Nucleus accumbens (tissue), 56 donors: ENCODE results near the gene FRYL.
A peak's percentile ranks its signal among the peaks of the same experiment; 100 is the strongest.
"Not testable (repeated sequence)": the region's sequence is repeated elsewhere in the genome, so short reads cannot be mapped to it uniquely, and the experiment has no call there.

Experiments
- DNase-seq, 56 donors: peaks; one replicate each; lab custom pipeline; 2025; lab: John Stamatoyannopoulos, UW

The FRYL gene

DNA sequence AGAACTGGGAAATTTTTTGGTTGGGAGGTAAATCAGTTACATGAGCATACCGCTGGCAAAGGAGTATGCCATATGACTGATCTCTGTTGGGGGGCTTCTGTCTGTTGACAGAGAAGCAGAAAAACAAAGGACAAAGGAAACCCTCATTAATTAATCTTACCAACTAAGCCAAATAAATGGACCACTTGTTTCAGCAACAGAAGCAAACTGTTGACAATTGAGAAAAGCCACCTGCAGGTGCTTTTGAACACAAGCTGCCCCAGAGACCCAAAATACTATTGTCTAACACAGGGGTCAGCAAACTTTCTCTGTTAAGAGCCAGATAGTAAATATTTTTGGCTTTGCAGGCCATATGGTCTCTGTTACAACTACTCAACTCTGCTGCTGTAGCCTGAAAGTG, 7.0 kb upstream of the FRYL start:
- peak in 32 of 56 donors; percentile 4 to 60 (median 24) for DNase-seq

GRCh38 chr4:48786549-48786948, 6.5 kb upstream of the FRYL start:
- no peak for DNase-seq

- no peak for DNase-seq
Measured at GRCh38 chr4:48785302-48785701, 5.2 kb upstream of the FRYL start.

DNA sequence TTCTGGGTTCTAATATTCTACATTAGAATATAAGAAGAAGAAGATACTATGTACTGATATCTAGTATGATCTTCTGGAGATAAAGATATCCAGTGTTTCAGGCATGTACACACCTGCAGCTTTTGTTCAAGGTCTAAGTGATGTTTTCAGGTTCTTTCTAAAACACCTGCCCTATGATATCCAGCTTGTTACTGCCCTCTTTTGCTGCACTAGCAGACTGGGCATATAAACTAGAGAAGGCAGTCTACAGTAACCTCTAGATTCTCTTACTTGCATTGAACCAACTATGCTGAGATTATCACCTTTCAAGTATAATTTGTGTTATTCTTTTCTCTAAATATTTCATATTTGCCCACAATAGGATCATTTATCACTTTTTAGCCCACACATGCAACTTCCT, 1.9 kb upstream of the FRYL start:
- DNase-seq: no peak

GRCh38 chr4:48780865-48781214, 761 bp upstream of the FRYL start:
- peak in 10 of 56 donors; percentile 26 to 61 (median 47) for DNase-seq

DNA sequence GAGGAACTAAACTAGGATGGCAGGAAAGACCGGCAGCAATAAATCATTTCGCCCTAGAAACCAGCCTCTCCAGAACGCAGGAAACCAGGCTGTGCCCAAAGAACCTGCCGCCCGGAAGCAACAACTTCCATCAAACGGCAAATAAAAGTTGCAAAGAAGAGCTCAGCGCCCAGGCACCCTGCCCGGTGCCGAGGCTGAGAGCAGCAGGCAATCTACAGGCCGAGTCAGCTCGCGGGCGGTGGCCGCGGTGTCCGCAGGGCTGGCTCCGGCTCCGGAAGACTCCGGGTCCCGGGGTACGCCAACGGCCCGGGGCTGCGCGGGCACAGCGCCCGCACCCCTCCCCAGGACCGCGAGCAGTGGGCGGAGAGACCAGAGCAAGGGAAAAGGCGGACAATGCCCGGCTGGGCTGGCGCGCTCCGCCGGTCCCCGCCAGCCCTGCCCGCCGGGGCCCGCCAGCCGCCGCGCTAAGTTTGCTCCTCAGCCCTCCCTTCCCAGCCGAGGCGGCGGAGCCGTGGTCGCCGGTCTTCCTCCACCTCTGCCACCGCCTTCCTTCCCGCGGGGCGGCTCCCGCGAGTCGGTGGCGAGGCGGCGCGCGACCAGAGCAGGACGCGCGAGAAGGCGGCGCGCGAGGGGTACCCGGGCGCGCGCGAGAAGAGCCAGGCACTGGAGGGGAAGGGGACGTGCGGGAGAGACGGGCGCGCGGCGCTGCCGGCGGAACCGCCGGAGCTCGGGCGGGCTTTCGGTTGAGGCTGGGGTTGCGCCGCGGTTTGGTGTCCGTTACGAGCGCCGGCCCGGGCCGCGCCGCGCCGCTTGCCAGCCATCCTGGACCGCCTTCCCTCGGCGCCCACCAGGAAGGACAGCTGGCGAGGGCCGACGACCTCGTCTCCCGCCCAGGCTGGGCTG, 733 bp downstream of the FRYL start:
- peak in 53 of 56 donors; percentile 13 to 78 (median 59) for DNase-seq

DNA sequence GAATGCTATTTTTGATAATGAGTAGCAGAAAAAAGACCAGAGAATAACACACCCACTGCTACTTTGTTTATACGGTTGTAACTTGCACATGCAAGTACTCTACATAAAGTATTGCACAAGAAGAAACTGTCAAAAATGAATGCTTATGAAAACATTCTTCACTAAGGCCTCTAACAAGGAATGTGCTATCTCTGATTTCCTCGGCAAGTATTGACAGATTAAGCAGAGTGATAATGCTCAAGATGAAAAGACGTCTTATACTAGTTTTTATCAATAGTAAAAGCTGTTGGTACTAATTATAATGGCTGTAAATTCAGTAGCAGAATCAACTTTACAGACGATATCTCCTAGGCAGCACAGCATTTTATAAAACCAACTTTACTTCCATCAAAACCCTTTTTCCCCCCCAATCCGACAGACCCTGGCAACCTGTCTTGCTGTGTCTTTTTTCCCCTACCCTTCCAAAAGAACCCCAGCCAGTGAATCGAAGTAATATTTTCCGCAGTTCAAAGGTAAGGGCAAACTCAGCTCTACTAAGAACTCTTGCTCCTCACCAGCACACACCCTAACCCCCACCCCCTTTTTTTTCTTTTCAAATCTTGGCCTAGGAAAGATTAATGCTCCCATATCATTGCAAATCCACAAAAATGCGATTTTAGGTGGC, 1.5 kb downstream of the FRYL start:
- DNase-seq: no peak

GRCh38 chr4:48777739-48778138, 2.3 kb downstream of the FRYL start:
- DNase-seq: no peak

DNA sequence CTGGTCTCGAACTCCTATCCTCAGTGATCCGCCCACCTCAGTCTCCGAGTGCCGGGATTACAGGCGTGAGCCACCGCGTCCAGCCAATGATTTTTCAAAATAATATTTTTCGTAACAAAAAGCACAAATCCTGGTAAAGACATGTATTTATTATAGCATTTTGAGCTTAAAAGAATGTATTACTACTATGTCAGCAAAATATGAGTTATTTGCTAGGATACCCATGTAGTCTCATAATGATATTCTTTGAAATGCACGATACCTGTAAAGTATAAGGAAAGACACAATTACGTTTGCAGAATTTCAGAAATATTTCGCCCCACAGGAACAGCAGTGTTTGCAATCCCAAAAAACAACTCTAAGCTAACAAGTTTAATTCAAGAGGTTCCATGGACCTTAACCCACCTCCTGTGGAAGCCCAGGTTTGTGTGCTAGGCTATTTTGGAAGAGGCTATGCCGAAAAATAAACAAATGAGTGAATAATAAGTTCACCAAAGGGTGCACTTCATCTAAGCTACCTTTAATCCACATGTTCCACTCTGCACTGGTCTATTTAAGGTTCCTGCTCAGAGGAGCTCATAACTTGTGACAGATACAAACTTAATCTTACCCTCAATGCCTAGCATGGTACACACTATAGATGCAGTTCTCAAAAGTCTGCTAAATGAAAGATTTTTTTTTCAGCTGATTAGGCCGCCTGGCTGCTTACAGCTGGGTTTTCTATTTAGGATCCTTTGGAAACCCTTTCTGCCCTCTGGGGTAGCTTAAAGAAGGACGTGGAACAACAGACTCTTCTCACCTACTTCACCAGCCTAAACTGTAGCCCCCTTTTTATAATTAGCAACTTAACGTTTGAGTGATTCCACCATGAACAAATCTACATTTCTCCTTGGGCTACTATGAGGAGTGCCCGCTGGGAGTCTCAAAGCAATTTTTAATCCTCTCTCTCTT, 5.0 kb downstream of the FRYL start:
- no peak for DNase-seq

DNA sequence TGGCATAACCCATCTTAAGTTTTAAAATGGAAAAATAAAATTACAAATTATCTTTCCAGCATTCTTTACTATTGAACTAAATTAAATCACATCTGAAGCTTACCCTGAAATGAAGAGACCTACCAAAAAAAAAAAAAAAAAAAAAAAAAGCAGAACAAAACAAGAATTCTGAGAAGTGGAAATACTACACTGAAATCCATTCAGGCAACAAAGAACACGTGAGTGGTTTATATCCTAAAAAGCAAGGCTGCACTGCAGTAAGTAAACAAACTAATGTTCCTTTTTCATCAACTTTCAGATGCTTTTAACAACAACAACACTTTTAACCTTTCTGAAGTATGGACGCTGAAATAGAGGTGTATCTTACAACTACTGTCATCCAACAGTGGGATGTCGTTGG, 7.5 kb downstream of the FRYL start:
- DNase-seq: no peak

DNA sequence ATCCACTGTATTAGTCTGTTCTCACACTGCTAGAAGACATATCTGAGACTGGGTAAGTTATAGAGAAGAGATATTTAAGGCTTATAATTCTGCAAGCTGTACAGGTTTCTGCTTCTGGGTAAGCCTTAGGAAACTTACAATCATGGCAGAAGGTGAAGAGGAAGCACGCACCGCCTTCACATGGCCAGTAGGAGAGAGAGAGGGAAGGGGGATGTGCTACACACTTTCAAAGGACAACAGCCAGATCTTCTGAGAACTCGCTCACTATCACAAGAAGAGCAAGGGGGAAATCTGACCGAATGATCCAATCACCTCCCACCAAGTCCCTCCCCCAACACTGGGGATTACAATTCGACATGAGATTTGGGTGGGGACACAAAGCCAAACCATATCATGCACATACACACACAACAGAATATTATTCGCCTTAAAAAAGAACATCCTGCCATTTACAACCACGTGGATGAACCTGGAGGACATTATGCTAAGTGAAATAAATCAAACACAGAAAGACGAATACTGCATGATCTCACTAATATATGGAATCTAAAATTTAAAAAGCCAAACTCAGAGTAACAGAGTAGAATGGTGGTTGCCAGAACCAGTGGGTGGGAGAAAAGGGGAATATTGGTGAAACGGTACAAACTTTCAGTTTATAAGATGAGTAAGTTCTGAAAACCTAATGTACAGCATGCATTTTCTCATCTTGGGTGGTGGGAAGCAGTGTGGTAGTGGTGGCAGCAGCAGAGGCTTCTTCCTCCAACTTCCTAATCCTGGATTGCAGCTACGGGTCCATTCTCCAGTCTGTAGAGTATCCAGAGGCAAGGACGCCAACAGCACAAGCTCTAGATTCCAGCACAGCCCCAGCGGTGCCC, 12.8 kb downstream of the FRYL start:
- DNase-seq: no peak

GRCh38 chr4:48766131-48766792, 13.8 kb downstream of the FRYL start:
- no peak for DNase-seq

DNA sequence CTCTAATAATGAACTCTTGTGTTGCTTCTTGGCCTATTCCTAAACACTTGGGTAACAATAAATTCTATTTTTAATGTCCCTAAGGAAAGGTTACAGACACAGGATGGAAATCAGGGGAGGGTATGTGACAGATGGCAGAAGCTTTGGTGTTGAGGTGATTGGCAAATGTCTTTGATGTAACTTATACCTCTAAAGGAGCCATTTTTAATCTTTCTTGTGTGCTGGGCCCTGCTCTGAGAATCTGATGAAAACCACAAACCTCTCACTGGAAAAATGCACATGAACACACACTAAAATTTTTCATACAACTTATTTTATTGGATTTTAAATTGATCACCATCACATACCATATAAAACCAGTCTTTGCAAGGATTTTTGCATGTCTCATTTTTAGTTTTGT, 17.7 kb downstream of the FRYL start:
- no peak for DNase-seq

GRCh38 chr4:48761286-48761685, 18.8 kb downstream of the FRYL start:
- DNase-seq: no peak

- DNase-seq: not testable (repeated sequence)
Measured at GRCh38 chr4:48758703-48759102, 21.4 kb downstream of the FRYL start.

GRCh38 chr4:48756689-48757220, 23.3 kb downstream of the FRYL start:
- no peak for DNase-seq

DNA sequence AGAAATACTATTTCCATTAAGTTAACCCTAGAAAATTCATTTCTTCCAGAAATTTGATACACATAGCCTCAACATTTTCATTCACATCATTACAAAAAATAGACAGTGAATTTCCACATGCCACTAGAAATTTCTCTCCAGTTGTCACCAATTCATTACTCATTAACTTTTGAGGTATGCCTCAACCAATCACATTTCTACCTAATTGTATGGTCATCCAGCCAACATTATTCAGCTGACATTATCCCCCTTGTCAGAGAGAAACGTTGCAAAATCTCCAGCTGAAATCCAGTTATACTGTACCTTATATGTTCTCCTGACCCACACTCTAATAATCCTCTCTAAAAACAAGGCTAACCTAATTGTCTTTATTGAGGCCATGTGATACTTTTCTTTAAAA, 24.8 kb downstream of the FRYL start:
- no peak for DNase-seq

GRCh38 chr4:48753159-48753558, 26.9 kb downstream of the FRYL start:
- no peak for DNase-seq

DNA sequence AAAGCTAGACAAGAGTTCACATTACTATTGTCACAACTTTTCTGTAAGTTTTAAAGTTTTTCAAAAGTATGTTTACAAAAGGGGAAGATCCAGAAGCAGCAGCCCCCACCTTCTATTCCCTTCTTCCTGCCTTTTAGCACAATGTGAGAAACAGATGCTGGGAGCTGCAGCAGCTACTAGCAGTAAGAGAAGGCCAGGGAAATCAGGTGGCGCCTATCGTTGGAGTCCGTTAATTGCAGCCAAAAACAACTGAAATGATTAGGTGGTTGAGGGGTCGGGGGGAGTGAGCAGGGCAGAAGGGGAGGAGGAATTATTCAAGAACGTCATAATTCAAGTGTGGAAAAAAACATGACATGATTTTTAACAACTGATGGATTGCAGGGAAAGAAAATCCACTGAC, 27.4 kb downstream of the FRYL start:
- no peak for DNase-seq
